Measurements from ENCODE around the gene ASB6.

Gene ASB6

GRCh38 chr9:129617167-129617566 is 24.8 kb downstream of the ASB6 start:
- TF ChIP-seq CTCF (IDR thresholded peaks at IDR 0.05): peak; percentile 49; the same call in 1 of the 2 replicates

GRCh38 chr9:129615407-129616285 is 26.3 kb downstream of the ASB6 start:
- TF ChIP-seq CTCF (IDR thresholded peaks at IDR 0.05): no peak

GRCh38 chr9:129614932-129615331 is 27.0 kb downstream of the ASB6 start:
- no peak for TF ChIP-seq CTCF (IDR thresholded peaks at IDR 0.05)

- no peak for TF ChIP-seq CTCF (IDR thresholded peaks at IDR 0.05)
These were observed 28.3 kb downstream of the ASB6 start for GRCh38 chr9:129613520-129614175.

GRCh38 chr9:129612815-129613519 is 29.0 kb downstream of the ASB6 start:
- no peak for TF ChIP-seq CTCF (IDR thresholded peaks at IDR 0.05)

GRCh38 chr9:129612123-129612522 is 29.8 kb downstream of the ASB6 start:
- no peak for TF ChIP-seq CTCF (IDR thresholded peaks at IDR 0.05)

- TF ChIP-seq CTCF (IDR thresholded peaks at IDR 0.05): no peak
These were observed 30.6 kb downstream of the ASB6 start for GRCh38 chr9:129611307-129611800.
